ENCODE results near the gene ZNF664. TPM values are rescaled to one million over a fixed set of nuclear protein-coding genes. Genes with fewer than 3 reads are reported as not detected.

The ZNF664 gene
- polyA plus RNA-seq, 3 donors: 1.5 to 20.9 (median 2.7) TPM

- intact Hi-C loops (cut with micrococcal nuclease): no loop called here
- Mint-ChIP-seq H3K4me1 (no peaks in the 10 kb centered on the region), H3K9me3 (peaks cover 0 to 1% (median 0%) of the 10 kb centered on the region in 7 donors), H3K27me3 (ENCODE audit: low read depth in 3 of 3) (peaks cover 0 to 2% (median 0%) of the 10 kb centered on the region in 3 donors), H3K36me3 (peaks cover 0 to 3% of the 10 kb centered on the region in 2 donors), H3K27ac (peak overlapping the region in 1 of 7 donors; percentile 24), H3K4me3 (no peak overlapping the region)
- no peaks in the 10 kb centered on the region for H3K4me1 ChIP-seq (ENCODE audit: control insufficient read depth in 1 of 2, insufficient read depth in 2 of 2, low read length in 2 of 2)
- no peaks in the 10 kb centered on the region for H4K20me1 ChIP-seq (ENCODE audit: insufficient read depth, low read length)
- H3K9me3 ChIP-seq (replicated peaks in 1 of 2; ENCODE audit: control insufficient read depth in 1 of 2, insufficient read depth in 1 of 2, low read length in 2 of 2): no peaks in the 10 kb centered on the region
- H3K4me3 ChIP-seq (replicated peaks in 1 of 3; ENCODE audit: low read depth in 2 of 3, low read length in 3 of 3): no peak overlapping the region
- TF ChIP-seq CTCF (IDR thresholded peaks at IDR 0.05): no peak
- H3K27me3 ChIP-seq (ENCODE audit: control insufficient read depth in 2 of 2, insufficient read depth in 2 of 2, low read length in 2 of 2): no peaks in the 10 kb centered on the region
- H3K79me2 ChIP-seq (ENCODE audit: insufficient read depth, low read length): no peaks in the 10 kb centered on the region
- H3K27ac ChIP-seq (ENCODE audit: low read depth in 1 of 2, low read length in 2 of 2): no peak overlapping the region
- H2AFZ ChIP-seq (ENCODE audit: insufficient read depth, low read depth, low read length, poor library complexity, severe bottlenecking): no peak overlapping the region
- no peak overlapping the region for H3K9ac ChIP-seq (ENCODE audit: insufficient read depth, low read length, poor library complexity, severe bottlenecking)
- H3K36me3 ChIP-seq (replicated peaks in 1 of 2; ENCODE audit: control insufficient read depth in 1 of 2, insufficient read depth in 2 of 2, low read length in 2 of 2): no peaks in the 10 kb centered on the region
- DNase-seq: no peak
- 59% methylated on average over 3 of the region's 5 CpGs for WGBS (ENCODE audit: insufficient coverage)
- H3K4me2 ChIP-seq (replicated peaks; ENCODE audit: extremely low read depth, low read length, poor library complexity, severe bottlenecking): no peak overlapping the region
Measured at GRCh38 chr12:123965382-123965781, 7.6 kb upstream of the ZNF664 start.

DNA sequence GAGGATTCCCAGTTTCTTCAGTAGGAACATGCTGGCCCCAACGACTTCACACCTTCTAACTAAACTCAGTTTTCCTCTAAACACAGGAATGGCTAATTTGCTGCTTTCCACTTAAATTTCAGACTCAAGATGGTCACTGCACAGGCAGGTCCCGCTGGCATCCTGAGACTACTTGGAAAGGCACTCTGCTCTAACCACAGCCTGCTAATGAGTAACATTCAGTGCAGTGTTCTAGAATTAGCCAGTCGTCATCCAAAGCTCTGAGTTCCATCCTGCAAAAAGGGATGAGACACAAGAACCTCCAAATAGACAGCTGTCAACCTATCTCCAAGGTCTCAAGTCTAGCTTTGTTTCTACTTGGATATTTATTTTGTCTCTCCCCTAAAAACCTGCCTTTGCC is 6.4 kb upstream of the ZNF664 start:
- Histone ChIP-seq H3K27me3 (ENCODE audit: control insufficient read depth in 2 of 2, insufficient read depth in 2 of 2, low read length in 2 of 2) (peaks cover 2 to 4% of the 10 kb centered on the region in 2 donors), H3K4me1 (ENCODE audit: control insufficient read depth in 1 of 2, insufficient read depth in 2 of 2, low read length in 2 of 2) (peaks cover 2 to 3% of the 10 kb centered on the region in 2 donors), H3K9me3 (replicated peaks in 1 of 2; ENCODE audit: control insufficient read depth in 1 of 2, insufficient read depth in 1 of 2, low read length in 2 of 2) (no peaks in the 10 kb centered on the region), H3K4me2 (replicated peaks; ENCODE audit: extremely low read depth, low read length, poor library complexity, severe bottlenecking) (no peak overlapping the region), H3K4me3 (replicated peaks in 1 of 3; ENCODE audit: low read depth in 2 of 3, low read length in 3 of 3) (no peak overlapping the region), H3K9ac (ENCODE audit: insufficient read depth, low read length, poor library complexity, severe bottlenecking) (no peak overlapping the region), H3K27ac (ENCODE audit: low read depth in 1 of 2, low read length in 2 of 2) (no peak overlapping the region), H4K20me1 (ENCODE audit: insufficient read depth, low read length) (no peaks in the 10 kb centered on the region), H2AFZ (ENCODE audit: insufficient read depth, low read depth, low read length, poor library complexity, severe bottlenecking) (no peak overlapping the region), H3K36me3 (replicated peaks in 1 of 2; ENCODE audit: control insufficient read depth in 1 of 2, insufficient read depth in 2 of 2, low read length in 2 of 2) (no peaks in the 10 kb centered on the region), H3K79me2 (ENCODE audit: insufficient read depth, low read length) (no peaks in the 10 kb centered on the region)
- intact Hi-C loops (cut with micrococcal nuclease): no loop called here
- no peak overlapping the region for H3K4me3 Mint-ChIP-seq
- no peak for DNase-seq
- H3K27me3 Mint-ChIP-seq (ENCODE audit: low read depth in 3 of 3): peaks cover 2 to 6% (median 4%) of the 10 kb centered on the region in 3 donors
- H3K9me3 Mint-ChIP-seq: peaks cover 0 to 1% (median 0%) of the 10 kb centered on the region in 7 donors
- WGBS (ENCODE audit: insufficient coverage): 97% methylated on average over 3 of the region's 3 CpGs
- peaks cover 2% of the 10 kb centered on the region for H3K4me1 Mint-ChIP-seq
- H3K27ac Mint-ChIP-seq: no peak overlapping the region
- peaks cover 0 to 3% of the 10 kb centered on the region in 2 donors for H3K36me3 Mint-ChIP-seq
- TF ChIP-seq CTCF (IDR thresholded peaks at IDR 0.05): no peak
